ENCODE measurements around the gene MYO7B.

GRCh38 chr2:127651381-127651809 lies 115.9 kb downstream of the MYO7B start:
- TF ChIP-seq, protein P1, sequence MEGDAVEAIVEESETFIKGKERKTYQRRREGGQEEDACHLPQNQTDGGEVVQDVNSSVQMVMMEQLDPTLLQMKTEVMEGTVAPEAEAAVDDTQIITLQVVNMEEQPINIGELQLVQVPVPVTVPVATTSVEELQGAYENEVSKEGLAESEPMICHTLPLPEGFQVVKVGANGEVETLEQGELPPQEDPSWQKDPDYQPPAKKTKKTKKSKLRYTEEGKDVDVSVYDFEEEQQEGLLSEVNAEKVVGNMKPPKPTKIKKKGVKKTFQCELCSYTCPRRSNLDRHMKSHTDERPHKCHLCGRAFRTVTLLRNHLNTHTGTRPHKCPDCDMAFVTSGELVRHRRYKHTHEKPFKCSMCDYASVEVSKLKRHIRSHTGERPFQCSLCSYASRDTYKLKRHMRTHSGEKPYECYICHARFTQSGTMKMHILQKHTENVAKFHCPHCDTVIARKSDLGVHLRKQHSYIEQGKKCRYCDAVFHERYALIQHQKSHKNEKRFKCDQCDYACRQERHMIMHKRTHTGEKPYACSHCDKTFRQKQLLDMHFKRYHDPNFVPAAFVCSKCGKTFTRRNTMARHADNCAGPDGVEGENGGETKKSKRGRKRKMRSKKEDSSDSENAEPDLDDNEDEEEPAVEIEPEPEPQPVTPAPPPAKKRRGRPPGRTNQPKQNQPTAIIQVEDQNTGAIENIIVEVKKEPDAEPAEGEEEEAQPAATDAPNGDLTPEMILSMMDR (IDR thresholded peaks at IDR 0.05), result no peak
- no peak for TF ChIP-seq EZH2 (IDR thresholded peaks at IDR 0.05; ENCODE audit: borderline replicate concordance, insufficient read depth, low read depth, low read length, poor library complexity, severe bottlenecking)

Data from B cell (primary cell).